ENCODE measurements around the gene DCLK2.

The DCLK2 gene

DNA sequence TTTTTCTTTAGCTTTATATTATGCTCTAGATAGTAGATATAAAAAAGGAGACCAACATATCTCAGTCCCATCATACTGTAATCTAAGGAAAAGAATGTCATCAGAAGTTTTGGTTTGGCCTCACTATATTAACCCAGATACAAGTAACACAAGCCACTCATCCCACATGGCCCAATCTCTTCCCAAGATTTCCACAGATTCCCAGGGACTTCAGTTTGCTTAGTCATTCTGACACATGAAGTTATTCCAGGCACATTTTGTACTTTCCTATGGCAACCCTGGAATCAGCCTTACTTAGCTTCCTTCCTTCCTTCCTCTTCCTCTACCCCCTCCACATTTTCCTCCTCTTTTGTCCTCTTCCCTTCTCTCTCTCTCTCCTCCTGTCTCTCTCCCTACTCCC lies 21.7 kb upstream of the DCLK2 start (continued):
- TF ChIP-seq ZNF391 (tag by site-specific recombination; IDR thresholded peaks at IDR 0.05; ENCODE audit: borderline replicate concordance, low read depth) (no peak), ZBTB7A (tag by site-specific recombination; IDR thresholded peaks at IDR 0.05; ENCODE audit: low read depth) (no peak), ZNF292 (tag by site-specific recombination; IDR thresholded peaks at IDR 0.05; ENCODE audit: borderline replicate concordance, low read depth) (no peak), ZNF830 (tag by site-specific recombination; IDR thresholded peaks at IDR 0.05; ENCODE audit: low read depth) (no peak), ZNF37A (tag by site-specific recombination; IDR thresholded peaks at IDR 0.05) (no peak), ZNF555 (tag by site-specific recombination; conservative IDR thresholded peaks at IDR 0.05) (no peak)
- TF ChIP-seq, protein P1, sequence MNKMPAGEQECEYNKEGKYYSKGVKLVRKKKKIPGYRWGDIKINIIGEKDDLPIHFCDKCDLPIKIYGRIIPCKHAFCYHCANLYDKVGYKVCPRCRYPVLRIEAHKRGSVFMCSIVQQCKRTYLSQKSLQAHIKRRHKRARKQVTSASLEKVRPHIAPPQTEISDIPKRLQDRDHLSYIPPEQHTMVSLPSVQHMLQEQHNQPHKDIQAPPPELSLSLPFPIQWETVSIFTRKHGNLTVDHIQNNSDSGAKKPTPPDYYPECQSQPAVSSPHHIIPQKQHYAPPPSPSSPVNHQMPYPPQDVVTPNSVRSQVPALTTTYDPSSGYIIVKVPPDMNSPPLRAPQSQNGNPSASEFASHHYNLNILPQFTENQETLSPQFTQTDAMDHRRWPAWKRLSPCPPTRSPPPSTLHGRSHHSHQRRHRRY (tag by site-specific recombination; IDR thresholded peaks at IDR 0.05): no peak

DNA sequence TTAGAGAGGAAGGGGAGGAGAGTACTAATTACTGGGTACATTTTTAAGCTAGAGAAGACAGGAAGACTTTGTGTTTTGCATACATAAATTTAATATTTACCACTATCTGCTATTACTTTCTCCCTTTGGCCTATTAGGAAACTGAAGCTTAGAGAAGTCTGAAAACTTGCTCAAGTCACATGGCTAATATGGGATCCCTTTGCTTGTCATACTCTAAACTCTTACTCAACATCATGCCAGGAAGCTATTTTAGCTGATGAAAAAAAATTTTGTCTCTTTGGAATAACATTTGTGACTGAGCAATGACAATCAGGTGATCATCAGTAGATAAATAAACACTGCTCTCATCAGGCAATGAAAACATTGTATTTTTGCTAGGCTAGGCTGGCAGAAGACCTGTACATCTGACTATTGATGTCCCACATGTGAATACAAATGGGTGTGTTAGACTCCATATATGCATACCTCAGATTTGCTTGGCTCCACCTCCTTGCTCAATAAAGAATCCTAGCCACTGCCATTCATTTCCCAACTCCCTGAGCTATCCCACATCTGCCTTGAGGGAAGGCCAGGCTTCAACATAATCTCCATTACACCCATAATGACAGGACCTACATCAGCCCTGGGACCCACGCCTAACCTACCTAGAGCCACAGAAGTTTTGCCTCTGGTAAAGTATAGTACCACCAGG lies 17.0 kb upstream of the DCLK2 start:
- Histone ChIP-seq H3K36me3 (ENCODE audit: control insufficient read depth in 2 of 2, insufficient read depth in 1 of 2, low read length in 2 of 2) (no peaks in the 10 kb centered on the region), H3K9me3 (ENCODE audit: control insufficient read depth, insufficient read depth, low read depth, low read length) (no peaks in the 10 kb centered on the region), H3K4me1 (ENCODE audit: control insufficient read depth, insufficient read depth, low read length) (no peaks in the 10 kb centered on the region; the same call in 1 of the 2 replicates), H3K27ac (ENCODE audit: extremely low read depth, low read depth, low read length) (no peak overlapping the region), H3K4me3 (ENCODE audit: low read depth, low read length) (no peak overlapping the region)
- POLR2A ChIA-PET: no interaction called here
- no peak for TF ChIP-seq EGR2 (tag by site-specific recombination; IDR thresholded peaks at IDR 0.05; ENCODE audit: low read depth)
- TF ChIP-seq ZNF560 (tag by site-specific recombination; IDR thresholded peaks at IDR 0.05; ENCODE audit: borderline replicate concordance): no peak
- no peak for TF ChIP-seq ZNF274 (IDR thresholded peaks at IDR 0.05; ENCODE audit: low read length)
- no peak for TF ChIP-seq ZNF274 (tag by site-specific recombination; IDR thresholded peaks at IDR 0.05; ENCODE audit: borderline replicate concordance)
- TF ChIP-seq, protein P2, sequence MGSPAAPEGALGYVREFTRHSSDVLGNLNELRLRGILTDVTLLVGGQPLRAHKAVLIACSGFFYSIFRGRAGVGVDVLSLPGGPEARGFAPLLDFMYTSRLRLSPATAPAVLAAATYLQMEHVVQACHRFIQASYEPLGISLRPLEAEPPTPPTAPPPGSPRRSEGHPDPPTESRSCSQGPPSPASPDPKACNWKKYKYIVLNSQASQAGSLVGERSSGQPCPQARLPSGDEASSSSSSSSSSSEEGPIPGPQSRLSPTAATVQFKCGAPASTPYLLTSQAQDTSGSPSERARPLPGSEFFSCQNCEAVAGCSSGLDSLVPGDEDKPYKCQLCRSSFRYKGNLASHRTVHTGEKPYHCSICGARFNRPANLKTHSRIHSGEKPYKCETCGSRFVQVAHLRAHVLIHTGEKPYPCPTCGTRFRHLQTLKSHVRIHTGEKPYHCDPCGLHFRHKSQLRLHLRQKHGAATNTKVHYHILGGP (tag by site-specific recombination; IDR thresholded peaks at IDR 0.05): no peak
- no peak for TF ChIP-seq OSR2 (tag by site-specific recombination; IDR thresholded peaks at IDR 0.05)
- TF ChIP-seq, protein P3, sequence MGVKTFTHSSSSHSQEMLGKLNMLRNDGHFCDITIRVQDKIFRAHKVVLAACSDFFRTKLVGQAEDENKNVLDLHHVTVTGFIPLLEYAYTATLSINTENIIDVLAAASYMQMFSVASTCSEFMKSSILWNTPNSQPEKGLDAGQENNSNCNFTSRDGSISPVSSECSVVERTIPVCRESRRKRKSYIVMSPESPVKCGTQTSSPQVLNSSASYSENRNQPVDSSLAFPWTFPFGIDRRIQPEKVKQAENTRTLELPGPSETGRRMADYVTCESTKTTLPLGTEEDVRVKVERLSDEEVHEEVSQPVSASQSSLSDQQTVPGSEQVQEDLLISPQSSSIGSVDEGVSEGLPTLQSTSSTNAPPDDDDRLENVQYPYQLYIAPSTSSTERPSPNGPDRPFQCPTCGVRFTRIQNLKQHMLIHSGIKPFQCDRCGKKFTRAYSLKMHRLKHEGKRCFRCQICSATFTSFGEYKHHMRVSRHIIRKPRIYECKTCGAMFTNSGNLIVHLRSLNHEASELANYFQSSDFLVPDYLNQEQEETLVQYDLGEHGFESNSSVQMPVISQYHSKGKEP (tag by site-specific recombination; IDR thresholded peaks at IDR 0.05): no peak
- TF ChIP-seq, protein P4, sequence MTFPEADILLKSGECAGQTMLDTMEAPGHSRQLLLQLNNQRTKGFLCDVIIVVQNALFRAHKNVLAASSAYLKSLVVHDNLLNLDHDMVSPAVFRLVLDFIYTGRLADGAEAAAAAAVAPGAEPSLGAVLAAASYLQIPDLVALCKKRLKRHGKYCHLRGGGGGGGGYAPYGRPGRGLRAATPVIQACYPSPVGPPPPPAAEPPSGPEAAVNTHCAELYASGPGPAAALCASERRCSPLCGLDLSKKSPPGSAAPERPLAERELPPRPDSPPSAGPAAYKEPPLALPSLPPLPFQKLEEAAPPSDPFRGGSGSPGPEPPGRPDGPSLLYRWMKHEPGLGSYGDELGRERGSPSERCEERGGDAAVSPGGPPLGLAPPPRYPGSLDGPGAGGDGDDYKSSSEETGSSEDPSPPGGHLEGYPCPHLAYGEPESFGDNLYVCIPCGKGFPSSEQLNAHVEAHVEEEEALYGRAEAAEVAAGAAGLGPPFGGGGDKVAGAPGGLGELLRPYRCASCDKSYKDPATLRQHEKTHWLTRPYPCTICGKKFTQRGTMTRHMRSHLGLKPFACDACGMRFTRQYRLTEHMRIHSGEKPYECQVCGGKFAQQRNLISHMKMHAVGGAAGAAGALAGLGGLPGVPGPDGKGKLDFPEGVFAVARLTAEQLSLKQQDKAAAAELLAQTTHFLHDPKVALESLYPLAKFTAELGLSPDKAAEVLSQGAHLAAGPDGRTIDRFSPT (tag by site-specific recombination; IDR thresholded peaks at IDR 0.05): no peak
- no peak for TF ChIP-seq SP3 (tag by site-specific recombination; IDR thresholded peaks at IDR 0.05)
- no peak for TF ChIP-seq GFI1B (tag by site-specific recombination; IDR thresholded peaks at IDR 0.05)
- no peak for TF ChIP-seq ZNF654 (tag by site-specific recombination; IDR thresholded peaks at IDR 0.05; ENCODE audit: low read depth)
- no peak for TF ChIP-seq ZNF37A (tag by site-specific recombination; IDR thresholded peaks at IDR 0.05)
- TF ChIP-seq, protein P5, sequence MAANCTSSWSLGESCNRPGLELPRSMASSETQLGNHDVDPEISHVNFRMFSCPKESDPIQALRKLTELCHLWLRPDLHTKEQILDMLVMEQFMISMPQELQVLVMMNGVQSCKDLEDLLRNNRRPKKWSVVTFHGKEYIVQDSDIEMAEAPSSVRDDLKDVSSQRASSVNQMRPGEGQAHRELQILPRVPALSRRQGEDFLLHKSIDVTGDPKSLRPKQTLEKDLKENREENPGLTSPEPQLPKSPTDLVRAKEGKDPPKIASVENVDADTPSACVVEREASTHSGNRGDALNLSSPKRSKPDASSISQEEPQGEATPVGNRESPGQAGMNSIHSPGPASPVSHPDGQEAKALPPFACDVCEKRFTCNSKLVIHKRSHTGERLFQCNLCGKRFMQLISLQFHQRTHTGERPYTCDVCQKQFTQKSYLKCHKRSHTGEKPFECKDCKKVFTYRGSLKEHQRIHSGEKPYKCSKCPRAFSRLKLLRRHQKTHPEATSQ (tag by site-specific recombination; IDR thresholded peaks at IDR 0.05): no peak
- CTCF ChIA-PET: no interaction called here
